GM21447 (cell line): ENCODE measurements around the gene PDE4DIP.
"Not testable (repeated sequence)": the region's sequence is repeated elsewhere in the genome, so short reads cannot be mapped to it uniquely, and the experiment has no call there.

Experiments
- ATAC-seq: cut with Tn5 transposase; IDR thresholded peaks from one replicate; pipeline ENCODE4 v1.9.1; 2021; ENCODE audit not compliant: unreplicated experiment

The PDE4DIP gene

DNA sequence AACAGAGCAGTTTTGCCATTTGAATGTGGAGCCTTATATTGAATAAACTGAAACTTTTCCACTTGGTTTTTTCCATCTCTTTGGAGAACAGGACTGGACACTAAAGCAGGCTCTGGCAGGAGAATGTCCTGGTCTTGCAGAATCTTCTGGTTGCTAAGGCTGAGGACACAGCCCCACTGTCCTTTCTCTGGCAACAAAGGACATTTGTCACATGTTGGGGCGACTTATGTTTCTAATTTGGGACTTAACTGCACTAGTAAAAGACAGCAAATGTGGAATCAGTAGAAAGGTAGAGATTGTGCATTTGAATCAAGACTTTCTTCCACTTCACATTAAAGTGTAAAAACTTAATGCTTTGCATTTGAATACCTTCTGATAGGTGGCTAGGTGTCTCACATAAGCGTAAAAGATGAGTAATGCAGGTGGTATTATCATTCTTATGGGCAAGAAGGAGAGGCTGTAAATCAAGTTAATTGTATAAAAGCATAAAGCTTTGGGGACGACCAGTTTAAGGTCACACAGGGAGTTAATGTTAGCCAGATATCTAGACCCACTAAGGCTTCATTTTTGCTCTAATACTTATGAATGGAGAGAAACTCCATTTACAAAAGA, 74.7 kb downstream of the PDE4DIP start:
- ATAC-seq: not testable (repeated sequence)

DNA sequence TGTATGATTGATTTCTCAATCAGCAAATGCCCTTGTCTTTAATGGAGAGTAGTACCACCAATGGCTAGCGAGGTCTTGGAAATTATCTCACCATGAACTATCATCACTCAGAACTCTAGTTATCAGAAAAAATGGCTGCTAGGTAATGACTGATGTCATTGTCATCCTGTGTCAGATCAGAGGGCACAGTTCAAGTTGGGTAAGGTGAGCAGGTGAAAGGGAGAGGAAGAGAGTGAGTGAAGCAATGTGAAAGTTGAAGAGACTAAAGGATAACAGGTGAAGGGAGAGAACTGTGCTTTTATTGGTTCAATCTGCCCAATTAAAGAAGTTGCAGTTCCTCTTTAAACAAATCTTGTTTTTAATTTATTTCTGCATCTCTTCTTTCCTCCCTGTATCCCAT, 76.8 kb downstream of the PDE4DIP start:
- ATAC-seq: not testable (repeated sequence)

DNA sequence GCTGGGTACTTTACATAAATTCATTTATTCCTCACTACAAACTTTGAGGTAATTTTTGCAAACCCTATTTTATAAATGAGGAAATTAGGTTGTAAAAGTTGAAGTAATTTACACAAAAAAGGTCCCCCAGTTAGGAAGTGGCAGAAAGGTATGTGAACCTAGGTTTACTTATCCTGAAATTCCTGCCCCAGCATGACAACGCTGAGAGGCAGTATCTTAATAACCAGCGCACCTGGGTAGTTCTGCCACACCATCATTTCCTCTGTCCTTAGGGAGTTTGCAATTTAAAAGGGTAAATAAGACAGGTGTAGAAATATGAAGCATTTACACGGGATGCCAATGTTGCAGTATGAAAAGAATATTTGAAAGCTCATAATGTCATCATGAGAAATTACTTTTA, 79.6 kb downstream of the PDE4DIP start:
- not testable (repeated sequence) for ATAC-seq

DNA sequence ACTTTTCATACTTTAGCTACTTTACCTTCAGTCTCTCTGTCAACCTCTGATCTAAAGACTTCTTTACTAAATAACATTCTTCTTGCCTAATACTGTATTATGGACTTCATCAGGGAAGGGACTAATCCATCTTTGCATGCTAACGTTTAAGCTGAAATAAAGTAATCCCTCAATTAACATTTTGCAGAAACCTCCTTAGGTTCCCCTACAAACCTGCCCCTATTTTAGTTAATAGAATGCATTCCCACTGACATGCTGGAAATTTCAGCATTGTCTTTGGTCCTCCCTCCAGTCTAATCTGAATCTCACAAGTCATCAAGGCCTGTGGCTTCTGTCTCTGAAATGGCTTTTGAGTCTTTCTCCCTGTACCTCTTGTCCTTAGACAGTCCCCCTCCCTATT, 83.4 kb downstream of the PDE4DIP start:
- ATAC-seq: not testable (repeated sequence)

DNA sequence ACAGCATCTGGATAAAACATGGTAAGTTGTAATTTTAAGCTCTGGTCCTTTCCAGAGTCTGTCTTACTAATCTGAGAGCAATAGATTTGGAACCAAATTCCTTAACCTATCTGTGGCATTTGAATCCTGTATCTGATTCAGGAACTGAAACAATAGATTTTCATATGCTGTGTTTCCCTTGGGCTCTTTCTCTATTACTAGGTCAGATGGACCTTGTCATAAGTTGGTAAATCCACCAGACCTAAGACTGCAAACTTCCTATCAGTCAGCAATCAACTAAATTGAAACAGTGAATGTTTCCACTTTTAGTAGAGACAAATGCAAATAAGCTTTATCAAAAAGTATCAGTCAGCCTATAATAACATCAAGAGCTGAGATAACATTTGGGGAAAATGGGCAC, 85.0 kb downstream of the PDE4DIP start:
- not testable (repeated sequence) for ATAC-seq

DNA sequence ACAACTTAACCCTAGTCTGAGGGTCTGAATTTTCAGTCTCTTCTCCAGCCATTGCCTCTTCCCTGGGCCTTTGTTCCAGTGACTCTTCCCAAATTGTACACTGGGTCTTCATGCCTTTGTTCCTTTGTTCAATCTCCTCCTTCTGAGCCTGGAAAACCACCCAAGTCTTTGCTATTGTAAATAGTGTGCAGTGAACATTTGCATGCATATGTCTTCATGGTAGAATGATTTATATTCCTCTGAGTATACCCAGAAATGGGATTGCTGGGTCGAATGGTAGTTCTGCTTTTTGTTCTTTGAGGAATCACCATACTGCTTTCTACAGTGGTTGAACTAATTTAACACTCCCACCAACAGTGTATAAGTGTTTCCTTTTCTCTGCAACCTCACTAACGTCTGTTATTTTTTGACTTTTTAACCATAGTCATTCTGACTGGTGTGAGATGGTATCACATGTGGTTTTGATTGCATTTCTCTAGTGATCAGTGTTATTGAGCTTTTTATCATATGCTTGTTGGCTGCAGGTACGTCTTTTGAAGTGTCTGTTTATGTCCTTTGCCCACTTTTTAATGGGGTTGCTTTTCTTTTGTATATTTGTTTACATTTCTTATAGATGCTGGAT, 91.3 kb downstream of the PDE4DIP start:
- not testable (repeated sequence) for ATAC-seq

DNA sequence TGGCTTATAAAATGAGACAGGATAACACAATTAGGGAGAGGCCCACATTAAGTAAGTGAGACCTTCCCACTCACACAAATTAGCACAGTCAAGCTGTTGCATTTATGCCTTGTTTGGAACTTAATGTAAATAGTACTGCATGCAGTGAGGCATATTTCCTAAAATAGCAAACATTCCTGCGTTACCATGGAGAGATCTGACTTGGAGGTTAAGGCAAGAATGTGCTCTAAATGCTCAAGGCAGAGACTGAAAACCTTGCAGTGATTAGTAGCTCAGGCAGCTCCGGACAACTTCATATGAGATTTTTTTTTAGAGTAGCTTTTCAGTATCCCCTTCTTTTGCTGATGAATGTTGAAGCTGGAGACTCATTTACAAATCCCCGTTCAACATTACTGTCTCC, 98.7 kb downstream of the PDE4DIP start:
- not testable (repeated sequence) for ATAC-seq

DNA sequence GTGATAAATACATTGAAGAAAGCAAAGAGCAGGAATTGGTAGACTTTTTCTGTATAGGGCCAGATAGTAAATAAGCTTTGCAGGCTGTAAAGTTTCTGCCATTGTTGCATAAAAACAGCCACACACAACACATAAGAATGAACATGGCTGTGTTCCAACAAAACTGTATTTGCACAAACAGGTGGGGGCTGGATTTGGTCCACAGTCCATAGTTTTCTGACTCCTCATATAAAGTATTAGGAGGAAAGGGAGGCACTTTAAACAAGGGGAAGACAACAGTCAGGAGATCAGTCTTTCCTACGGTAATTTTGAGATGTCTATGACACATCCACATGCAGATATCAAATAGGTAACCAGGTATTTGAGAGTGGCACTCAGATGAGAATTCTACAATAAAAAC, 100.9 kb downstream of the PDE4DIP start:
- ATAC-seq: not testable (repeated sequence)

DNA sequence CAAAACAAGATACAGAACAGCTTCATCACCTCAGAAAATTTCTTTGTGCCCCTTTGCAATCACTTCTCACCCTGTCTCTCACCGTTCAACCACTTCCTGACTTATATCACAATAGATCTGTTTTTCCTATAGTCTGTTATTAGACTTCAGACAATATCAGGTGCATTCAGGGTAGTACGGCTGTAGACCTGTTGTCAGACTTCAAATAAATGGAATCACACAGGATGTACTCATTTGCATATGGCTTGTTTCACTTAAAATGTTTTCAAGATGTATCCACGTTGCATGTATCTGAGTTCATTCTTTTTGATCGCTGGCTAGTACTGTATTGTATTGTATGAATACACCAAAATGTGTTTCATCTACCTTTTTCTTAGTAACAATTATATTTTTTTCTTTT, 104.5 kb downstream of the PDE4DIP start:
- not testable (repeated sequence) for ATAC-seq

DNA sequence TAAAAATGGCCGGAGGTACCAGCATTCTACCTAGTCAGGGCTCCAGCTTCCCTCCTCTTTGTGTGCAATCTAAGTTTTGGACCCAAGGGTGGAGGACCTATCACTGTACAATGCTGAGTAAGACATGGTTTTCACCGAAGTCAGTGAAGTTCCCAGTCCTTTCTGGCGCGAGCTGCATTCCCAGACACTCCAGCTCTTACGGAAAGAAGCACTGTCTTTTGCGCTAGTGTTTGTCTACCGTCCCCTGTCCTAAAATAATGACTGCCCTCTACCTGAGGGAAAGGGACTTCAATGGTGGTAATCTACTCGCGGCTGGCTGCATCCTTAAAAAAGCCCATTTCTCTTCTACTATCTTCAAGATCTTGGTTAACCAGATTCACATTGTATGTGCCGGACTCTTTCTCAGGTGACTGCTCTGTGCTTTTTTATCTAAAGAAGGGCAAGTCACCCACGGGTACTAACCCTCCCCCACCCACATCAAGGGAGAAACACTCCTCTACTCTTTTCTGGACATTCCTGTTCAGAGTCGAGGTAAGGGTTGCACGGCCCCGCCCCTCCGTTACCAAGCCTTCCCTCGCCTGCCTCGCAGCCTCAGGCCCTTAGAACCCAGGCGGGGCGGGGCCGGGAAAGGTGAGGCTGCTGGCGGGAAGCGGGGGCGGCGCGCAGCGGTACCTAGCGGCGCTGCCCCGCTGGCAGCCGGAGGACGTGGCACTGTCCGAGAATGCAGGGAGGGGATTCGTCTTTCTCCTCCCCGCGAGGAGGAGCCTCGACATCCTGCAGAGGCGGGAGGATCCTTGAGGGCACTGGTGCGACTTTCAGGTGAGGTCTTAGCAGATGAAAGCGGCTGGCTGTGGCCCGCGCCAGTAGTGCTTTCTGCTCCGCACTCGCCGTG, 107.4 kb downstream of the PDE4DIP start:
- peak; percentile 57 for ATAC-seq

DNA sequence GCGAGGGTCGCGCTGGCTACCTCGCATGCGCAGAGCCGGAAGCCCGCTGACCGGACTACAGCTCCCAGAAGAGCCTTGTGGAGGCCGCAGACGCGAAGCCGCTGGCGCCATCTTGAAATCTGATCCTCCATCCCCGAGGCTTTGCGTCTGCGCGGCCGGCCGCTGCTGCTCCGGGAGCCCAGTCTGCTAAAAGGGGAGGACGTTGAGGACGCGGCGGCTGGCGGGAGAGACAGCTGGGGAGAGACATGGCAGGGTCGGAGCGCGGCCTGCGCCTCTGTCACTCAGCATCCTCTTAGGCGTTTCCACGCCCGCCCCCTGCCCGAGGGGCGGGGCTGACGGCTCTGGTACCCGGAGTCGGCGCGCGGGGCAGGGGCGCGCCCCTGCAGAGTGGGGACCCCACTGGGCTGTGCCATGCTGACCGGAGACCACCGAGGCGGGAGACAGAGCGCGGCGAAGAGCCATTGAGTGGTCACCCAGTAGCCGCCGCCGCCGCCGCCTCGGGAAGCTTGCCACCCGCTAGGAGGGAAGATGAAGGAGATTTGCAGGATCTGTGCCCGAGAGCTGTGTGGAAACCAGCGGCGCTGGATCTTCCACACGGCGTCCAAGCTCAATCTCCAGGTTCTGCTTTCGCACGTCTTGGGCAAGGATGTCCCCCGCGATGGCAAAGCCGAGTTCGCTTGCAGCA, 108.2 kb downstream of the PDE4DIP start:
- ATAC-seq: peak; percentile 63

DNA sequence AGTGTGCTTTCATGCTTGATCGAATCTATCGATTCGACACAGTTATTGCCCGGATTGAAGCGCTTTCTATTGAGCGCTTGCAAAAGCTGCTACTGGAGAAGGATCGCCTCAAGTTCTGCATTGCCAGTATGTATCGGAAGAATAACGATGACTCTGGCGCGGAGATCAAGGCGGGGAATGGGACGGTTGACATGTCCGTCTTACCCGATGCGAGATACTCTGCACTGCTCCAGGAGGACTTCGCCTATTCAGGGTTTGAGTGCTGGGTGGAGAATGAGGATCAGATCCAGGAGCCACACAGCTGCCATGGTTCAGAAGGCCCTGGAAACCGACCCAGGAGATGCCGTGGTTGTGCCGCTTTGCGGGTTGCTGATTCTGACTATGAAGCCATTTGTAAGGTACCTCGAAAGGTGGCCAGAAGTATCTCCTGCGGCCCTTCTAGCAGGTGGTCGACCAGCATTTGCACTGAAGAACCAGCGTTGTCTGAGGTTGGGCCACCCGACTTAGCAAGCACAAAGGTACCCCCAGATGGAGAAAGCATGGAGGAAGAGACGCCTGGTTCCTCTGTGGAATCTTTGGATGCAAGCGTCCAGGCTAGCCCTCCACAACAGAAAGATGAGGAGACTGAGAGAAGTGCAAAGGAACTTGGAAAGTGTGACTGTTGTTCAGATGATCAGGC, 108.8 kb downstream of the PDE4DIP start:
- peak; percentile 11 for ATAC-seq

DNA sequence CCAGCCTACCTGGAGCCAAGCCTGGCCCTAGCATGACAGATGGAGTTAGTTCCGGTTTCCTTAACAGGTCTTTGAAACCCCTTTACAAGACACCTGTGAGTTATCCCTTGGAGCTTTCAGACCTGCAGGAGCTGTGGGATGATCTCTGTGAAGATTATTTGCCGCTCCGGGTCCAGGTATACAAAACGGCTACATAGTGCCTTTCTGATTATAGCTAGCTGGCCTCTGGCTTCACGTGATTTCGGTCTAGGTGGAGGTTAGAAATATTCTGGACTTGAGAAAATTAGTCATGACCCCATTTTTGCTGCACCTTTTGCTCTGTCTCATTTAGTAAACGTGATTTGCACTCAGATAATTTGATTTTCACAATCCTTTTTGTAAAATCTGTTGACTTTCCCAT, 109.5 kb downstream of the PDE4DIP start:
- ATAC-seq: not testable (repeated sequence)

DNA sequence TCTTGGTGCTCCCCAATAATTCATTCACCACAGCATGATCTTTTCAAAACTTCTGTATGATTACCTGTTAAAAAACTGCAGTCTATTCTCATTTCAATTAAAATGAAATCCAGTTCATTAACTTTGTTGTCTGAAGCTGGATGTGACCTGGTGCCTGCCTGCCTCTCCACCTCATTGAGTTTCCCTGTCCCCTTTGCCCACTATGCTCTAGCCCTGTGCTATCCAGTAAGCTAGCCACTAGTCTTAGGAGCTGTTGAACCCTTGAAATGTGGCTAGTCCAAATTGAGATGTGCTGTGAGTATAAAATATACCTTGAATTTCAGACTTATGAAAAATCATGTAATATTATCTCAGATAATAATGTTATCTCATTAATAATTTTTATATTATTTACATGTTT, 114.1 kb downstream of the PDE4DIP start:
- not testable (repeated sequence) for ATAC-seq

DNA sequence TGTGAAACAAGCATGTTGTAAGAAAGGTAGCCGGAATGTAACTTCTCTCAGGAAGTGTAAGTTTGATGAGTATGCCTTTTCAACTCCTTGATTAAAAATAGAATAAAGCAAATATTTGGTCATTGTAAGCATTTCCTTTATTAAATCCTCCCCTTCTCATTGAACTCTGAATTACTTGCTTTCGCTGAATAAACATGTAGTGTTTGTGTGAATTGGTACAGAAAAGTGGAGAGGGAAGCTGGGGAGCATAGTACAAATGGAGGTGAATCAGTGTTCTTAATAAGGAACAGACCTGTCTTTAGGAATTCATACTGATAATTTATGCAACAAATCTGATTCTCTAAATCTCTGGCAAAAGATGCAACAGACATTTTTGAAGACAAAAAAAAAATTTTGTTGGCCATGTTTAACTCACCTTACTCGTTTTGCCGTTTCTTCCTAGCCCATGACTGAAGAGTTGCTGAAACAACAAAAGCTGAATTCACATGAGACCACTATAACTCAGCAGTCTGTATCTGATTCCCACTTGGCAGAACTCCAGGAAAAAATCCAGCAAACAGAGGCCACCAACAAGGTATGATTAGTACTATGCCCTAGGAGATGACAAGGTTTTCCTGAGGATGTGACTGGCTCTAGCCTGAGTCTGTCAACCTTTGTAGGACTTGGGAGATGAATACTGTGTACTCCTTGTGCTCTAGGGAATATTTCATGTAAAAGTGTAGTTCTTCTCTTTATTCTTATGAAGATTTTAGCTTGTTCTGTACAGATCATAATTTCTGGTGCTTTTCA, 116.2 kb downstream of the PDE4DIP start:
- ATAC-seq: not testable (repeated sequence)

DNA sequence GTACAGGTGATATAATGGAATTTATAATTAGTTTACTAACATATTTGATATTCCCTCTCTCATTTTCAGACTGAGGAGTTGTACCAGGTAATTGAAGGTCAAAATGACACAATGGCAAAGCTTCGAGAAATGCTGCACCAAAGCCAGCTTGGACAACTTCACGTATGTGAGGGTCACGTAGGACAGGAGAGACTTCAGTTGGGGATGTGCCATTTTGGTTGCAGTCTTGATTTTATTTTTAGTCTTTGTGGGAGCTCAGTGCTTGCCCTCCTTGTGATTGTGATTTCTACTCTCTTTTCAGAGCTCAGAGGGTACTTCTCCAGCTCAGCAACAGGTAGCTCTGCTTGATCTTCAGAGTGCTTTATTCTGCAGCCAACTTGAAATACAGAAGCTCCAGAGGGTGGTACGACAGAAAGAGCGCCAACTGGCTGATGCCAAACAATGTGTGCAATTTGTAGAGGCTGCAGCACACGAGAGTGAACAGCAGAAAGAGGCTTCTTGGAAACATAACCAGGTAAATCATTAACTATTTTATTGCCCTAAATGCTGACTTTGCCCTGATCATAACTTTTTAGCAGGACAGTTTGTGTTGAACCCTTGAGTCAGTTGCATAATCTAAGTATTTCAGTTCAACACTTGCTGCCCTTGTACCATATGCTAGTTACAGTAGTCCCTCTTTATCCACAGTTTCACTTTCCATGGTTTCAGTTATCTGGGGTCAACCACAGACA, 118.1 kb downstream of the PDE4DIP start:
- ATAC-seq: not testable (repeated sequence)

DNA sequence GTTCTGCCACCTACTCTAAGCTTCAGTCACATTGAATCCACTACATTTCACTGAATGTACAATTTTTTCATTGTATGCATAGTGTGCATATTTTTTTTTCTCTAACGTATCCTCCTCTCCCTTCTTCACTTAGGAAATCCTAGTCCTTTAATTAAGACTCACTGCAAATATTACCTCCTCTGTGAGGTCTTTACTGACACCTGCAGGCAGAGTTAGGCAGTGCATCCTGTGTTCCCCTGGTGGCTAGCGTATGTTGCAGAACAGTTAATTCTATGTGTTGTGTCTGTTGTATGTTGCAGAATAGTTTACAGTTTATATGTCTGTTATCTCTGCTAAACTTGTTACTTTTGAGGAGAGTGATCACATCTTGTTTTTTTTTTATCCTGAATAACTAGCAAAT, 121.9 kb downstream of the PDE4DIP start:
- not testable (repeated sequence) for ATAC-seq

DNA sequence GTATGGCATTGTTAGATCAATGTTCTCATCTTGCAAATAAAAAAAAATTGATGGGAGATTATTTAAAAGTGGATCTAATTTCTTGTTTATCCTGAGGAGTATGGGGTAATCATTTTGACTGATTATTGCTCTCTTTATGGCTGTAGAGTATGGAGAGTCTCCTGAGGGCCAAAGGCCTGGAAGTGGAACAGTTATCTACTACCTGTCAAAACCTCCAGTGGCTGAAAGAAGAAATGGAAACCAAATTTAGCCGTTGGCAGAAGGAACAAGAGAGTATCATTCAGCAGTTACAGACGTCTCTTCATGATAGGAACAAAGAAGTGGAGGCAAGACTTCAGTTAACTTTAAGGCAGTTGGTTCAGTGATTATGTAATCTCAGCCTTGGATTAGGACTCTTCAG, 123.4 kb downstream of the PDE4DIP start:
- ATAC-seq: not testable (repeated sequence)

DNA sequence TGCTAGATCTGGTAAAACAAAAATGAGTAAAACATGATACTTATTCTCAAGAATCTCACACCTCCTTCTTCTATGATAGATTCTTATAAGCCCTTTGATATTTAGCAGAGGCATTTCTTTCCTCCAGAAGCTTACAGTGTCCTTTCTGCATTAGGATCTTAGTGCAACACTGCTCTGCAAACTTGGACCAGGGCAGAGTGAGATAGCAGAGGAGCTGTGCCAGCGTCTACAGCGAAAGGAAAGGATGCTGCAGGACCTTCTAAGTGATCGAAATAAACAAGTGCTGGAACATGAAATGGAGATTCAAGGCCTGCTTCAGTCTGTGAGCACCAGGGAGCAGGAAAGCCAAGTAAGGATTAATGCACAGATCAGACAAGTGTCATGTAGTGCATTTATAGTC, 124.5 kb downstream of the PDE4DIP start:
- ATAC-seq: not testable (repeated sequence)
